NCI-H2081 (cell line): Measurements from ENCODE around the gene CRAMP1.
A peak's percentile ranks its signal among the peaks of the same experiment; 100 is the strongest.
"Not testable (repeated sequence)": the region's sequence is repeated elsewhere in the genome, so short reads cannot be mapped to it uniquely, and the experiment has no call there.

Experiments
- DNase-seq, 2 experiments: peaks; one replicate each; lab custom pipeline; 2025; lab: John Stamatoyannopoulos, UW

CRAMP1 gene

GRCh38 chr16:1710811-1711507, 98.8 kb downstream of the CRAMP1 start:
- DNase-seq = no peak

GRCh38 chr16:1712791-1713261, 100.7 kb downstream of the CRAMP1 start:
- DNase-seq = no peak

- no peak for DNase-seq
Observed at GRCh38 chr16:1713331-1713730, 101.2 kb downstream of the CRAMP1 start.

GRCh38 chr16:1713933-1714332, 101.8 kb downstream of the CRAMP1 start:
- no peak for DNase-seq

GRCh38 chr16:1715220-1715619, 103.1 kb downstream of the CRAMP1 start:
- no peak for DNase-seq

- not testable (repeated sequence) for DNase-seq
Observed at GRCh38 chr16:1718236-1718635, 106.1 kb downstream of the CRAMP1 start.

GRCh38 chr16:1719559-1720229, 107.5 kb downstream of the CRAMP1 start:
- DNase-seq = peak in 1 of 2 experiments; percentile 49

- no peak for DNase-seq
Observed at GRCh38 chr16:1721372-1721771, 109.2 kb downstream of the CRAMP1 start.

- peak; percentile 10 to 23 for DNase-seq
Observed at GRCh38 chr16:1723450-1724147, 111.4 kb downstream of the CRAMP1 start.

- DNase-seq = no peak
Observed at GRCh38 chr16:1724491-1724890, 112.3 kb downstream of the CRAMP1 start.

GRCh38 chr16:1726661-1727502, 114.7 kb downstream of the CRAMP1 start:
- DNase-seq = no peak
